ENCODE data around the gene PDLIM1. TPM values are rescaled to one million over a fixed set of nuclear protein-coding genes. Genes with fewer than 3 reads are reported as not detected.

The PDLIM1 gene
- total and polyA plus RNA-seq, 8 donors, result 44.1 to 120 (median 55.9) TPM

- no peak for DNase-seq
- Histone ChIP-seq H3K4me3 (no peak overlapping the region), H3K36me3 (no peaks in the 10 kb centered on the region), H3K27ac (no peak overlapping the region), H3K9me3 (no peaks in the 10 kb centered on the region), H3K4me1 (no peaks in the 10 kb centered on the region), H3K27me3 (no peaks in the 10 kb centered on the region)
- WGBS, 2 donors, result 92 to 97% methylated on average over 19 of the region's 19 CpGs
- intact Hi-C loops (cut with DNase I), result no loop called here
- TF ChIP-seq CTCF (IDR thresholded peaks at IDR 0.05), result no peak
- FAIRE-seq, result no peak
- ATAC-seq, result no peak
Measured at GRCh38 chr10:95335933-95336699, 45.3 kb upstream of the PDLIM1 start.

GRCh38 chr10:95334805-95335144 is 44.0 kb upstream of the PDLIM1 start:
- no peak for TF ChIP-seq CTCF (IDR thresholded peaks at IDR 0.05)
- FAIRE-seq, result no peak
- Histone ChIP-seq H3K9me3 (no peaks in the 10 kb centered on the region), H3K4me1 (peaks cover 0 to 5% (median 0%) of the 10 kb centered on the region in 3 donors), H3K4me3 (no peak overlapping the region), H3K36me3 (no peaks in the 10 kb centered on the region), H3K27ac (peak overlapping the region in 1 of 4 donors; percentile 33), H3K27me3 (no peaks in the 10 kb centered on the region)
- 73 to 76% methylated on average over 3 of the region's 3 CpGs for WGBS, 2 donors
- ATAC-seq, result no peak
- intact Hi-C loops (cut with DNase I), result no loop called here
- no peak for DNase-seq

GRCh38 chr10:95333997-95334804 is 43.4 kb upstream of the PDLIM1 start:
- H3K4me1 ChIP-seq, result peaks cover 0 to 5% (median 0%) of the 10 kb centered on the region in 3 donors
- FAIRE-seq (no peak), DNase-seq (no peak), ATAC-seq (peak in 3 of 4 donors; percentile 33 to 54 (median 51))
- H3K9me3 ChIP-seq, result no peaks in the 10 kb centered on the region
- no peak overlapping the region for H3K4me3 ChIP-seq
- intact Hi-C loops (cut with DNase I), result no loop called here
- peak overlapping the region in 2 of 4 donors; percentile 19 to 53 for H3K27ac ChIP-seq
- TF ChIP-seq CTCF (IDR thresholded peaks at IDR 0.05), result no peak
- H3K27me3 ChIP-seq, result no peaks in the 10 kb centered on the region
- H3K36me3 ChIP-seq, result no peaks in the 10 kb centered on the region
- 76% methylated on average over 12 of the region's 12 CpGs for WGBS, 2 donors

- no peak for DNase-seq
- no peak for FAIRE-seq
- Histone ChIP-seq H3K4me3 (no peak overlapping the region), H3K4me1 (peaks cover 0 to 5% (median 0%) of the 10 kb centered on the region in 3 donors), H3K9me3 (no peaks in the 10 kb centered on the region), H3K27ac (no peak overlapping the region), H3K36me3 (no peaks in the 10 kb centered on the region), H3K27me3 (no peaks in the 10 kb centered on the region)
- intact Hi-C loops (cut with DNase I), result no loop called here
- WGBS, 2 donors, result 97 to 98% methylated on average over 4 of the region's 4 CpGs
- no peak for TF ChIP-seq CTCF (IDR thresholded peaks at IDR 0.05)
- ATAC-seq, result no peak
Measured at GRCh38 chr10:95332666-95333249, 42.0 kb upstream of the PDLIM1 start.

Measured in pancreas (tissue), 10 donors.